IMR-90 (cell line): ENCODE data around the gene DIP2B. TPM values are rescaled to one million over a fixed set of nuclear protein-coding genes. Genes with fewer than 3 reads are reported as not detected.

Source experiments
- ATAC-seq: fragments of 200-7000 bp; cut with Tn5 transposase; 2 replicates; pipeline ENCODE4 v1.9.1; 2020; ENCODE audit warnings: low read depth, mild to moderate bottlenecking, moderate library complexity
- BruUV-seq: library from RNA; stranded (reverse); fragments of 400-500 nt; replicated peaks from 2 replicates; lab custom pipeline; 2021; lab: Mats Ljungman, UMichigan
- CTCF ChIA-PET: fragments of 300-600 bp; formaldehyde crosslinking; extraction: SDS; loops from one replicate; lab custom pipeline; 2021; ENCODE audit warnings: antibody characterized with exemption; lab: Yijun Ruan, JAX
- POLR2A ChIA-PET: fragments of 300-600 bp; sonication (Branson Sonifier 250); formaldehyde crosslinking; loops from one replicate; lab custom pipeline; 2022; ENCODE audit warnings: antibody characterized with exemption; ENCODE audit not compliant: unreplicated experiment; lab: Charles Lee
- DNase-seq: peaks from one replicate; pipeline ENCODE4 v3.0.0; 2013
- H2AFZ ChIP-seq: replicated peaks from 2 replicates; pipeline ENCODE3; 2013; ENCODE audit warnings: low read length, mild to moderate bottlenecking; ENCODE audit not compliant: poor library complexity
- H2AK5ac ChIP-seq: 2 replicates; pipeline ENCODE4 v1.6.1; 2013; ENCODE audit warnings: low read depth, low read length, inconsistent platforms
- H2AK9ac ChIP-seq: replicated peaks from 2 replicates; pipeline ENCODE3; 2013; ENCODE audit warnings: mild to moderate bottlenecking, low read depth, low read length, moderate library complexity; ENCODE audit not compliant: poor library complexity
- H2BK120ac ChIP-seq: 2 replicates; pipeline ENCODE4 v1.6.1; 2013; ENCODE audit warnings: low read depth, low read length, inconsistent platforms
- H2BK15ac ChIP-seq: 3 replicates; pipeline ENCODE4 v1.6.1; 2013; ENCODE audit warnings: low read depth, low read length, inconsistent platforms
- H2BK20ac ChIP-seq: 2 replicates; pipeline ENCODE4 v1.6.1; 2013; ENCODE audit warnings: low read depth, mild to moderate bottlenecking, inconsistent platforms, low read length, moderate library complexity
- H2BK5ac ChIP-seq: 2 replicates; pipeline ENCODE4 v1.6.1; 2013; ENCODE audit warnings: mild to moderate bottlenecking, low read depth, low read length, inconsistent platforms; ENCODE audit not compliant: poor library complexity, severe bottlenecking
- H3K14ac ChIP-seq: replicated peaks from 2 replicates; pipeline ENCODE4 v1.6.1; 2013; ENCODE audit warnings: low read depth, low read length, inconsistent platforms
- H3K18ac ChIP-seq: 2 replicates; pipeline ENCODE4 v1.6.1; 2013; ENCODE audit warnings: low read depth, low read length, control low read depth
- H3K23ac ChIP-seq: 2 replicates; pipeline ENCODE4 v1.6.1; 2013; ENCODE audit warnings: low read depth, low read length, inconsistent platforms
- H3K27ac ChIP-seq: 2 replicates; pipeline ENCODE4 v1.5.1; 2013; ENCODE audit warnings: mild to moderate bottlenecking, control low read depth, low read length; ENCODE audit not compliant: insufficient read depth
- H3K27me3 ChIP-seq: 2 replicates; pipeline ENCODE4 v1.6.1; 2013; ENCODE audit warnings: low read length; ENCODE audit not compliant: control insufficient read depth, insufficient read depth
- H3K36me3 ChIP-seq: 2 replicates; pipeline ENCODE4 v1.6.1; 2013; ENCODE audit warnings: low read length, mixed read lengths; ENCODE audit not compliant: control insufficient read depth, insufficient read depth
- H3K4ac ChIP-seq: 2 replicates; pipeline ENCODE4 v1.6.1; 2013; ENCODE audit warnings: low read depth, low read length, inconsistent platforms
- H3K4me1 ChIP-seq: 2 replicates; pipeline ENCODE4 v1.6.1; 2013; ENCODE audit warnings: low read length, mixed read lengths; ENCODE audit not compliant: control insufficient read depth, insufficient read depth
- H3K4me2 ChIP-seq: 2 replicates; pipeline ENCODE4 v1.6.1; 2013; ENCODE audit warnings: low read depth, mild to moderate bottlenecking, control low read depth, low read length, moderate library complexity
- H3K4me3 ChIP-seq: 2 replicates; pipeline ENCODE4 v1.5.1; 2013; ENCODE audit warnings: low read depth, mild to moderate bottlenecking, control low read depth, low read length, moderate library complexity; ENCODE audit not compliant: insufficient read depth
- H3K56ac ChIP-seq: 2 replicates; pipeline ENCODE4 v1.6.1; 2013; ENCODE audit warnings: low read length, inconsistent platforms; ENCODE audit not compliant: insufficient read depth; ENCODE audit errors: extremely low read depth
- H3K79me1 ChIP-seq, 2 experiments: 2 replicates each; pipeline ENCODE4 v1.6.1; 2013; ENCODE audit warnings: low read length in 2 of 2, inconsistent platforms in 1 of 2, low read depth in 1 of 2
- H3K9ac ChIP-seq: 2 replicates; pipeline ENCODE4 v1.6.1; 2013; ENCODE audit warnings: low read depth, low read length, control low read depth
- H3K9me1 ChIP-seq: 2 replicates; pipeline ENCODE4 v1.6.1; 2013; ENCODE audit warnings: low read length, inconsistent platforms; ENCODE audit not compliant: insufficient read depth
- H3K9me3 ChIP-seq: 2 replicates; pipeline ENCODE4 v1.6.1; 2013; ENCODE audit warnings: low read length; ENCODE audit not compliant: control insufficient read depth, insufficient read depth
- H4K20me1 ChIP-seq: 2 replicates; pipeline ENCODE4 v1.6.1; 2013; ENCODE audit warnings: low read length, inconsistent platforms; ENCODE audit not compliant: insufficient read depth
- H4K5ac ChIP-seq: 2 replicates; pipeline ENCODE4 v1.6.1; 2013; ENCODE audit warnings: mild to moderate bottlenecking, low read depth, low read length, control low read depth
- H4K8ac ChIP-seq, 2 experiments: 2 replicates each; pipeline ENCODE4 v1.6.1; 2013; ENCODE audit warnings: low read depth in 2 of 2, low read length in 2 of 2, control low read depth in 1 of 2, inconsistent platforms in 1 of 2
- H4K91ac ChIP-seq: 2 replicates; pipeline ENCODE4 v1.6.1; 2013; ENCODE audit warnings: low read depth, low read length, inconsistent platforms; ENCODE audit not compliant: insufficient read depth
- BHLHE40 ChIP-seq: fragments of 150-350 bp; IDR thresholded peaks from 2 replicates; pipeline ENCODE4 v1.6.1; 2016; ENCODE audit warnings: mild to moderate bottlenecking, low read depth, low read length
- CEBPB ChIP-seq: IDR thresholded peaks from 2 replicates; pipeline ENCODE4 v1.6.1; 2012; ENCODE audit warnings: low read depth, low read length, improper control_type of control experiment
- CHD1 ChIP-seq: IDR thresholded peaks from 2 replicates; pipeline ENCODE4 v1.6.1; 2012; ENCODE audit warnings: low read depth, low read length, improper control_type of control experiment
- CTCF ChIP-seq: conservative IDR thresholded peaks from 2 replicates; pipeline ENCODE4 v1.5.1; 2012; ENCODE audit warnings: mild to moderate bottlenecking, low read depth, low read length, improper control_type of control experiment
- ELK1 ChIP-seq: fragments of 150-350 bp; IDR thresholded peaks from 2 replicates; pipeline ENCODE4 v1.6.1; 2016; ENCODE audit warnings: low read depth, mild to moderate bottlenecking, low read length, moderate library complexity, borderline replicate concordance
- FOS ChIP-seq: fragments of 150-350 bp; IDR thresholded peaks from 2 replicates; pipeline ENCODE4 v1.6.1; 2016; ENCODE audit warnings: low read depth, low read length
- MAFK ChIP-seq: IDR thresholded peaks from 2 replicates; pipeline ENCODE4 v1.6.1; 2012; ENCODE audit warnings: low read depth, low read length, improper control_type of control experiment
- MAZ ChIP-seq: IDR thresholded peaks from 2 replicates; pipeline ENCODE4 v1.6.1; 2012; ENCODE audit warnings: low read depth, mild to moderate bottlenecking, low read length, improper control_type of control experiment, moderate library complexity, borderline replicate concordance
- MXI1 ChIP-seq: IDR thresholded peaks from 2 replicates; pipeline ENCODE4 v1.6.1; 2012; ENCODE audit warnings: low read depth, mild to moderate bottlenecking, low read length, moderate library complexity, borderline replicate concordance
- NFE2L2 ChIP-seq: fragments of 150-350 bp; IDR thresholded peaks from 2 replicates; pipeline ENCODE4 v1.6.1; 2016; ENCODE audit warnings: low read depth, mild to moderate bottlenecking, low read length
- POLR2A ChIP-seq: IDR thresholded peaks from 2 replicates; pipeline ENCODE4 v1.6.1; 2012; ENCODE audit warnings: mild to moderate bottlenecking, low read depth, low read length
- RAD21 ChIP-seq: IDR thresholded peaks from 2 replicates; pipeline ENCODE4 v1.6.1; 2012; ENCODE audit warnings: low read length, improper control_type of control experiment
- RCOR1 ChIP-seq: IDR thresholded peaks from 2 replicates; pipeline ENCODE4 v1.6.1; 2012; ENCODE audit warnings: mild to moderate bottlenecking, low read length, improper control_type of control experiment; ENCODE audit not compliant: insufficient replicate concordance
- RFX5 ChIP-seq: IDR thresholded peaks from 2 replicates; pipeline ENCODE4 v1.8.0; 2012; ENCODE audit warnings: low read depth, mild to moderate bottlenecking, low read length, moderate library complexity
- SMC3 ChIP-seq: fragments of 150-350 bp; IDR thresholded peaks from 2 replicates; pipeline ENCODE4 v1.6.1; 2016; ENCODE audit warnings: low read depth, mild to moderate bottlenecking, antibody characterized with exemption, low read length, moderate library complexity
- USF2 ChIP-seq: fragments of 150-350 bp; IDR thresholded peaks from 2 replicates; pipeline ENCODE4 v1.6.1; 2017; ENCODE audit warnings: mild to moderate bottlenecking, antibody characterized with exemption, low read length, low read depth
- WGBS, 2 experiments: methylation state at CpG; one replicate each; pipeline versions ENCODE4 v1.1.5 to v1.1.7; 2013; ENCODE audit warnings: missing lambda C conversion rate in 2 of 2; ENCODE audit not compliant: insufficient read length in 1 of 2; ENCODE audit errors: extremely low coverage in 2 of 2; 5-methylcytosine and 5-hydroxymethylcytosine counted together
- dilution Hi-C: fragments of 300-500 bp; cut with HindIII; formaldehyde crosslinking; loops from one replicate; pipeline ENCODE4 v1.14.3; 2018; ENCODE audit warnings: low sequenced_read_pairs; ENCODE audit not compliant: unreplicated experiment
- in situ Hi-C: fragments of 300-500 bp; cut with MboI; formaldehyde crosslinking; loops from 3 replicates; pipeline ENCODE4 v1.14.3; 2019; ENCODE audit warnings: low sequenced_read_pairs, inconsistent platforms, mixed read lengths
- intact Hi-C: fragments of 100-400 bp; cut with micrococcal nuclease; formaldehyde crosslinking; loops from 2 replicates; pipeline ENCODE4 v1.10.0; 2022
- polyA plus RNA-seq, 3 experiments: library from polyadenylated mRNA; depleted of rRNA; stranded (reverse); fragments of >200 nt; gene quantifications; 2 replicates each; pipeline ENCODE4 v1.2.3, GENCODE V29; 2012; ENCODE audit warnings: low replicate concordance in 1 of 3
- total RNA-seq: library from RNA; depleted of rRNA; stranded (reverse); fragments of >200 nt; gene quantifications from 2 replicates; pipeline ENCODE4 v1.2.3, GENCODE V29; 2012

Gene DIP2B
- total and polyA plus RNA-seq, 2 of the 4 experiments (the other 2 are of a cell fraction), result 7.7 to 12.9 TPM

- Histone ChIP-seq H4K8ac (no peak overlapping the region), H3K23ac (no peak overlapping the region), H3K27ac (no peak overlapping the region), H3K4ac (no peak overlapping the region), H3K4me1 (peaks cover 2% of the 10 kb centered on the region; the same call in 1 of the 2 replicates), H3K56ac (no peak overlapping the region), H3K79me1 (peaks cover 46 to 69% of the 10 kb centered on the region in 2 experiments), H3K9me3 (no peaks in the 10 kb centered on the region), H2AK9ac (no peak overlapping the region), H4K91ac (no peak overlapping the region), H3K4me2 (no peak overlapping the region), H3K4me3 (no peak overlapping the region), H4K5ac (no peak overlapping the region), H3K36me3 (no peaks in the 10 kb centered on the region), H4K20me1 (peaks cover 8% of the 10 kb centered on the region), H2BK5ac (no peak overlapping the region), H3K9ac (no peak overlapping the region), H2BK15ac (no peak overlapping the region), H3K14ac (no peak overlapping the region), H2AFZ (no peak overlapping the region), H3K18ac (no peak overlapping the region), H2AK5ac (no peak overlapping the region), H3K27me3 (no peaks in the 10 kb centered on the region), H3K9me1 (peaks cover 5% of the 10 kb centered on the region), H2BK20ac (no peak overlapping the region), H2BK120ac (no peak overlapping the region)
- ChIA-PET CTCF (no interaction called here), POLR2A (no interaction called here)
- no peak for DNase-seq
- dilution Hi-C loops (no loop called here), intact Hi-C loops (no loop called here), in situ Hi-C loops (no loop called here)
- no peak for ATAC-seq
- no TSS peak for BruUV-seq
- 100% methylated on average over 1 of the region's 2 CpGs; no CpG with 5 or more reads in 1 of the 2 experiments for WGBS, 2 experiments
- TF ChIP-seq CHD1 (no peak), CTCF (no peak), SMC3 (no peak), MAZ (no peak), FOS (no peak), ELK1 (no peak), RFX5 (no peak), USF2 (no peak), CEBPB (no peak), MAFK (no peak), RCOR1 (no peak), BHLHE40 (no peak), POLR2A (no peak), NFE2L2 (no peak), RAD21 (no peak), MXI1 (no peak)
Observed at GRCh38 chr12:50525422-50525821, 20.6 kb downstream of the DIP2B start.
